ENCODE data around the gene ACTL6B.
A peak's percentile ranks its signal among the peaks of the same experiment; 100 is the strongest.
"Not testable (repeated sequence)": the region's sequence is repeated elsewhere in the genome, so short reads cannot be mapped to it uniquely, and the experiment has no call there.

ACTL6B gene

GRCh38 chr7:100655908-100656674 is at the start of gene ACTL6B:
TSS of gene ACTL6B (minus strand) at chr7:100656448. CDS start at chr7:100656354, 94 bp downstream.
- peak; percentile 22 for DNase-seq

DNA sequence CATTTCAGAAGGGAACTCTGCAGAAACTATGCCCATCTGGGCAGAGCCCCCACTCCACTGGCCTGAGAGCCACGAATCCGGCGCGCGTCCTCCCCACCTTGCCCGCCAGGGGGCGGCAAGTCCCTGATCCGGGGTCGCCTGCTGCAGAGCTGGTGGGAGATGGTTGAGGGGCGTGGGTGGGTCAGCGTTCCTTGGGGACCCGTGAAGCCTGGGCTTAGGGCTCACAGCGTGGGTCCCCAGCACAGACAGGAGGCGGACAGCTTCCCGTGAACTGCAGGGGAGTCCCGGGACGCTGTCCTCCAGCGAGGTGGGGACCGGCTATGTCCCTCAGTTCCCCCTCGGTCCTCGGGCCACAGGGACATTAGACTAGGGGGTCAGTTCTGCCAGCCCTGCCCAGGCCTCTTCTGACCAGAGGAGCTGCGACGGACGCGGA is 49.1 kb upstream of the ACTL6B start:
- DNase-seq, result peak; percentile 69

- not testable (repeated sequence) for DNase-seq
Measured at GRCh38 chr7:100701089-100701488, 44.8 kb upstream of the ACTL6B start.

GRCh38 chr7:100699018-100699417 is 42.8 kb upstream of the ACTL6B start:
- DNase-seq, result no peak

DNA sequence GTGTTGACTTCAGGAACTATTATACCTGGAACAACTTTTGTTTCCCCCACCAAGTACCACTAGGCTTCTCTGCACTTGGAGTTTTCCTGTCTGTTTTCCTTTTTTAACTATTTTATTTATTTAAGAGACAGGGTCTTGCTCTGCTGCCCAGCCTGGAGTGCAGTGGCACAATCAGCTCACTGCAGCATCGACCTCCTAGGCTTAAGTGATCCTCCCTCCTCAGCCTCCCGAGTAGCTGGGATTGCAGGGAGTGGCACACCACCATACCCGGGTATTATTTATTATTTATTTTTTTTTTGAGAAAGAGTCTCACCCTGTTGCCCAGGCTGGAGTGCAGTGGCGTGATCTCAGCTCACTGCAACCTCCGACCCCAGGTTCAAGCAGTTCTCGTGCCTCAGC is 39.9 kb upstream of the ACTL6B start:
- DNase-seq, result no peak

DNA sequence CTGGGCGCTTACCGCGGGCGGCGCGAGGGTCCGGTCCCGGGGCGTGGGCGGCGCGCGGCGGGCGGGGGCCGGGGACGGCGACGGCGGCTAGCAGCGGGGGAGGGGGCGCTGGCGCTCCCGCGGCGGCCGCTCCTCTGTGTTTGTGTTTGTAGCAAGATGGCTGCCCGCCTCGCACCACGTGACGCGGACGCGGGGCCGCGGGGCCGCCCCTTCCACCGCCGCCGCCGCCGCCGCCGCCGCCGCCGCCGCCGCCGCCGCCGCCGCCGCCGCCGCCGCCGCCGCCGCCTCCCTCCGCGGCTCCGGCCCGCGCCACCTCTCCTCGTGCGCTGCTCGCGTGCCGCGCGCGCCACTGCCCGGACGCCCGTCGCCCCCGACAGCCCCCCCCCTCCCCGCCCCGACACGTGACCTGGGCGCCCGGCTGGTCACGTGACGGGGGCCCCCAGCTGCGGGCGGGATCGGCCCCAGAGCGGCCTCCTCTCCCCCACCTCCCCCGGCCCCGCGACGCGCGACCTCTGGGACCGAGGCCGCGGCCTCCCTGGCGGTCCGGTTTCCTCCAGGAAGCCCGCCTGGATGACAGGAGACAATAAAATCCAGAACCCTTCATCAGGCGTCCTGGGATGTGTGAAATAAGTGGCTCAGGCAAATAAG is 38.0 kb upstream of the ACTL6B start, which contains the start of gene GIGYF1:
Gene GIGYF1 (minus strand): TSS at position 153 of the 648 bp plus-strand sequence. CDS start 6,012 bp downstream, outside the sequence.
- peak; percentile 60 for DNase-seq

- no peak for DNase-seq
Measured at GRCh38 chr7:100693312-100694097, 37.3 kb upstream of the ACTL6B start.

- DNase-seq, result no peak
Measured at GRCh38 chr7:100692578-100692961, 36.3 kb upstream of the ACTL6B start.

DNA sequence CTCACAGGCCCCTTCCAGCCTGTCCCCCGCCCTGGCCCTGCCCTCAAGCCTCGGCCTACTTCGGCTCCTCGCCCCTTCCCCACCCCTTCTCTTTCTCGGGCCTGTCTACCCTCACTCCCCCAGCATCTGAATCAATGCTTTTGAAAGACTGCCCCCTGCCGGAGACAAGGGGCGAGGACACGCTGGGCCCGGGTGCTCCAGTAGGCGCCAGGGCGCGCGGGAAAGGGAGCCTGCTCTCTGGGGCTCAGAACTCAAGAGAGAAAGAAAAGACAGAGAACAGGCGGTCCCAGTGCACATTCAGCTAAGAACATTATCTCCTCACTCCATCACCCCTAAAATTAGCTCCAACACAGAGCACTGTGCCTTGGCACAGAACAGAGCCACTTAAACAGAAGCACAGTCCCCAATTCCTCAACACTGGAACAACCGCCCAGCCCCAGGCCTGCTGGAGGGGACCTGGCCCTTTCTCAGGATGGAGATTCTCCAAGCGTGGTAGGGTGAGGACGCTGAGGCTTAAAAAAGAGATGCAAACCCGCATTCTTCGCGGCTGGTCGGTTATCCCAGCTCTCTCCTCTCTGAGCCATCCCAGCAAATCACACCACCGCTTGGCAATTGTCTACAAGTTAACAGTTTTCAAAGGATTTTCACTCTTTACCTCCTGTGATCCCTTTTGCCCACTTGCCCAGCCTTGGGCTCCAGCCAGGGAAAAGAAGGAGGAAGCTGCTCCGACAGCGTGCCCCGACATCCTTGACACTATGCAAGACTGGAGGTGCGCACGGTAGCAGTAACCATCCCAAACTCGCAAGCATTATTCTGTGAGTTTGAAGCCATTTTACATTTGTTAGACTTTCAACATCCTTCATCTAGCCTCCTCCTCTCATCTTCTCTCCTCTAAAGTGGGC is 35.7 kb upstream of the ACTL6B start:
- DNase-seq, result peak; percentile 70

DNA sequence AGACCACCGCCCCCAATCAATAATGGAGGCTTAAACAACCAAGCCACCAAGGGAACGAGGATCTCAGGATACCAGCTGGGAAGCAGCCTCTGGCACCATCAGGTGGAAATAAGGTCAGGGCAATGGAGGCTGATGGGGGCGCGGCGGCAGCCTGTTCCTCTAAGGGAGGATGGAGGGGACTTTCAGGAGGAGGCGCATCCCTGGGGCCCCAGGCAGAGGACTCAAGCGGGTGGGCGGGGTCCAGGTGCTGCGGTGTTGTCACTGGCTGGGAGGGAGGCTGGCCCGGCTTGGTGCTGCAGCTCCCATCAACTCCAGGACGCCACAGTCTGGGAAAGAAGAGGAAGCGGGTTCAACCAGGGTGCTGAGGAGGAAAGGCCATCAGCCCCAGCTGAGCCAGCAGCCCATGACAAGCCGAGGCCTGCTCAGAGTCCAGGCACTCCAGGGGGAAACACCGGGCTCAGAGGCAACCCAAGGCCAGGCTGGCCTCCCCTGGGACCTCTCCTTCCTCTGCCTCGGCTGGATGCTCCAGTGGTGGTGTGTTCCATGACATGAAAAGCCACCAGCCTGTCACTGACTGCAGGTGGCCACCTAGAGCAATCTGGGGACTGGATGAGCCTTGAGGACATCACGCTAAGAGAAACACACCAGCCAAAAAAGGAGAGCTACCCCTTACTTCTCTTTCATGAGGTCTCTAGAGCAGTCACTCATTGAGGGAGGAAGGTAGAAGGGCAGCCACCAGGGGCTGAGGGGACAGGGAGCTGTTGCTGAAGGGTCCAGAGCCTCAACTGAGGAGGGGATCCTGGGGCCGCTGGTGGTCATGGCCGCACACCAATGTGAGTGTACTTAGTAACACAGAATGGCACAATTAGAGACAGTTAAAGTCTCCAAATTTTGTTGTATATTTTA is 33.2 kb upstream of the ACTL6B start:
- DNase-seq, result no peak

GRCh38 chr7:100688326-100688860 is 32.1 kb upstream of the ACTL6B start:
- DNase-seq, result no peak

- DNase-seq, result no peak
Measured at GRCh38 chr7:100687751-100688300, 31.6 kb upstream of the ACTL6B start.

DNA sequence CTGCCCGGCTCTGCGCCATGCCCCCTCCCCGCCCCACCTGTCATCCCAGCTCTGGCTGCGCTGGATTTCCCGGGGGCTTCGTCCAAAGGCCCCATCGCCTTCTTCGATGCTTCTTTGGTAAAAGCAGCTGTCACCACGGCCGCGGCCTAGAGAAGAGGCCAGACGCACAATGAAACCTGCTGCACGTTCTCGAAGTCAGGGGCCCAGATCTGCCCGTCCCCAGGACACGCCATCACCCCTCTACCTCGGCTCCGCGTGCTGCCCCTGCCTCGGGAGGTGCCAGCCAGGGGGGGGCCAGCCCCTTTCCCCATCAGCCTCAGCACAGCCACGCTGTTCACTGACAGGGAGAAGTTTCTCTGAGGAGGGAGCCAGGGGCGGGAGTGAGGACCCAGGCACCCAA is 31.0 kb upstream of the ACTL6B start:
- no peak for DNase-seq

DNA sequence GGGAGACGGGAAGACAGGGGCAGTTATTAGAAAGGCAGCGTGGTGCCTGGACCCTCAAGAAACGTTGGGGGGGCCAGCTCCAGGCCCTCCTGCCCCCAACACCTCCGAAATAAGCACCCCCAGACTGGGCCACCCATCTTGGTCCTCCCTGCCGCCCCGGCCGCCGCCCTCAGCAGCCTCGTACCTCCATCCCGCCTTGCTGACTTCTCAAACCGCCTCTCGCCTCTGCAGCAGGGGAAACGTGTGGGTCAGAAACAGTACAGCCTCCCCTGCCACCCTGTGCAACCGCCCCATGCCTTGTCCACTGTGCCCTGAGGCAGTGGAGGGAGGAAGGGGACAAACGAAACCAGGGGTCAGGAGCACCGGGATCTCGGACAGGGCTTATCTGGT is 30.6 kb upstream of the ACTL6B start:
- DNase-seq, result no peak

DNA sequence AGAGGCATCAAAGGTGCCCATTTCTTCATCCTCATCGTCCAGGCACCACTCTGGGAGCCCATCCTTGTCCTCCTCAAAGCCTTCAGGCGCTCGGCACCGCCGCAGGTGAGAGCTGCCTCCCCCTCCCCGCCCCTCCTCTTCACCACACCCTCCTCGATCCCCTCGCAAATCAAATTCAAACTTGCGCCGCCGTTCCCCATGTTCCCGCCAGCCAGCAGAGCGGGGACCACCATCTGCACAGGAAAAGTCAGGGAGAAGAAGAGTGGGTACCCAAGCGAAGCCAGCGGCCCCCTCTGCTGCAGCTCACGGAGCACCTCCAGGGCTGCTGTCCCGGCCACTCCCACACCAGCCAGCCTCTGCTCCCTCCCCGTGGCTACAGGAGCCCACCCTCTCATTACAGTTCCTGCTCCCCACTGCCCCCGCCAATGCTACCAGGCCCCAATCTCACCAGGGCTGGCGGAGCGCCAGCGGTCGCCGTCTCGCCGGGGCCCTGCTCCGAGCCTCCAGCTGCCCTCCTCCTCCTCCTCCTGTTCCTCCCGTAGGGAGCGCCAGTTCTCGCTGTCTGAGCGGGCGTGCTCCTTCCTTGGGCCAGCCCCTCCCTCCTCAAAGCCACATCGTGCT is 30.1 kb upstream of the ACTL6B start:
- no peak for DNase-seq

GRCh38 chr7:100685631-100686145 is 29.4 kb upstream of the ACTL6B start:
- no peak for DNase-seq

GRCh38 chr7:100685049-100685605 is 28.9 kb upstream of the ACTL6B start:
- no peak for DNase-seq

DNA sequence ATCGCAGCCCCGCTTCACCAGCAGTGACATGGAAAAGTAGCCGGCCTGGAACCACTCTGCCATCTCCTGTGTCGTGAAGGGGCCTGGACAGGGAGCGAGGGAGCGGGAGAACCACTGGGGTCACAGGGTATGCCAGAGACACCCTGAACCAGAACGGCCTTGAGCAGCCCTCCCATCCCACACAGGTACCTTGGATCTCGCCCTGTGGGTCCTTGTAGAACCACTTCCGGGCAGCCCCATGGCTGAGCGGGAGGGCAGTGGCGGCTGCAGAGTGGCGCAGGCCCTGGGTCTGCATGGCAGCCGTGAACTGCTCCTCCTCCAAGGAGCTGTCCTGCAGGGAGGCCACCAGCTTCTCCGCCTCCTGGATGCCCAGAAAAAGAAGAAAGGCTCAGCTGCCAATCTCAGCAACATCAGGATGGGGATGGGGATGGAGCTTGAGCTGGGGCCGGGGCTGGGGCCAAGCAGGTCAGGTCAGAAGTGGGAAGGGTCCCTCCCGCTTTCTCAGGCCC is 28.3 kb upstream of the ACTL6B start:
- no peak for DNase-seq

Measured in EL (cell line).